Fibroblast of lung (primary cell): Measurements from ENCODE around the gene ARRB2.

Experiments used
- EZH2 ChIP-seq: IDR thresholded peaks from 2 replicates; pipeline ENCODE4 v1.5.1; 2012; ENCODE audit warnings: low read length, control low read depth, mild to moderate bottlenecking; ENCODE audit errors: missing control alignments
- TF ChIP-seq, protein P1 (sequence below), 2 donors: IDR thresholded peaks in 1 of 2; conservative IDR thresholded peaks in 1 of 2; 1 replicate in 1 of 2; 2 replicates in 1 of 2; pipeline ENCODE4 v1.5.1; 2011 to 2012; ENCODE audit warnings: low read length in 2 of 2, control low read depth in 1 of 2, inconsistent platforms in 1 of 2, low read depth in 1 of 2, mild to moderate bottlenecking in 1 of 2

DNA sequence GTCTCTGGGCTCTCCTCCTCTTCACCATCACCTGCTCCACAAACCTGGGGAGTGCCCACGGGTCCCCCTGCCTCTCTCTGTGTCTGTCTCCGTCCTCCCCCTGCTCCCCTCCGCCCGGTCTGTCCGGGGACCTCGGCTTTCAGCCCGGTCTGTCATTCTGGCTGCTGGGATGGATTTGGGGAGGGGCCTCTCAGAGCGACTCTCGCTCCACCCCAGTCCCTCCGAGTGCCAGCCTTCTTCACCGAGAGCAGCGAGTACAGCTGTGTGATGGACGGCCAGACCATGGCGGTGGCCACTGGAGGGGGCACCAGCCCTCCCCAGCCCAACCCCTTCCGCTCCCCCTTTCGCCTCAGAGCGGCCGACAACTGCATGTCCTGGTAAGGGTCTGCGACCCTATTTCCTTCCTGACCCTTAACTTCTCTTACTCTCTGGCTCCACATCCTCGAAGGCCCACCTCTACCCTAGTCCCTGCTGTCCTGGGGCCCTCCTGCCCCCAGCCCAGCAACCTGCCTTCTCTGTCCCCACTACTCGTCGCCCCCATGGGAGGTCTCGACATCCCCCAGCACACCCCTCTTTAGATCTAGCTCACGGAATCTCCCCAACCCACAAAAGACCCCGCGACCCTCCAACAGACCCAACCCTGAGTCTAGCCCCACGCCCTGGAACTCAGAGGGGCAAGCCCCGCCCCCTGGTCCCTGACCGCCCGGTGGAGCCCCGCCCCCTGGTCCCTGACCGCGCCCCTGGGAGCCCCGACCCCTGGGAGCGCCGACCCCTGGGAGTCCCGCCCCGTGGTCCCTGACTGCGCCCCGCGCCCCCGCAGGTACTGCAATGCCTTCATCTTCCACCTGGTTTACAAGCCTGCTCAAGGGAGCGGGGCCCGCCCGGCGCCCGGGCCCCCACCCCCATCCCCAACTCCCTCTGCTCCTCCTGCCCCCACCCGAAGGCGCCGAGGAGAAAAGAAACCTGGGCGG lies 34.9 kb downstream of the ARRB2 start:
- TF ChIP-seq, protein P1, sequence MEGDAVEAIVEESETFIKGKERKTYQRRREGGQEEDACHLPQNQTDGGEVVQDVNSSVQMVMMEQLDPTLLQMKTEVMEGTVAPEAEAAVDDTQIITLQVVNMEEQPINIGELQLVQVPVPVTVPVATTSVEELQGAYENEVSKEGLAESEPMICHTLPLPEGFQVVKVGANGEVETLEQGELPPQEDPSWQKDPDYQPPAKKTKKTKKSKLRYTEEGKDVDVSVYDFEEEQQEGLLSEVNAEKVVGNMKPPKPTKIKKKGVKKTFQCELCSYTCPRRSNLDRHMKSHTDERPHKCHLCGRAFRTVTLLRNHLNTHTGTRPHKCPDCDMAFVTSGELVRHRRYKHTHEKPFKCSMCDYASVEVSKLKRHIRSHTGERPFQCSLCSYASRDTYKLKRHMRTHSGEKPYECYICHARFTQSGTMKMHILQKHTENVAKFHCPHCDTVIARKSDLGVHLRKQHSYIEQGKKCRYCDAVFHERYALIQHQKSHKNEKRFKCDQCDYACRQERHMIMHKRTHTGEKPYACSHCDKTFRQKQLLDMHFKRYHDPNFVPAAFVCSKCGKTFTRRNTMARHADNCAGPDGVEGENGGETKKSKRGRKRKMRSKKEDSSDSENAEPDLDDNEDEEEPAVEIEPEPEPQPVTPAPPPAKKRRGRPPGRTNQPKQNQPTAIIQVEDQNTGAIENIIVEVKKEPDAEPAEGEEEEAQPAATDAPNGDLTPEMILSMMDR (conservative IDR thresholded peaks at IDR 0.05 in 1 of 2, IDR thresholded peaks at IDR 0.05 in 1 of 2; ENCODE audit: low read depth in 1 of 2, low read length in 2 of 2) = no peak
- TF ChIP-seq EZH2 = no peak
